Measurements from ENCODE around the gene TH.

The TH gene

GRCh38 chr11:2202900-2203439 lies 31.4 kb upstream of the TH start:
- no peaks in the 10 kb centered on the region for H3K9me3 ChIP-seq (ENCODE audit: insufficient read depth, low read length)
- H3K36me3 ChIP-seq (ENCODE audit: insufficient read depth, insufficient read length, low read length) = no peaks in the 10 kb centered on the region
- no peak overlapping the region for H3K4me3 ChIP-seq (ENCODE audit: insufficient read length, low read depth)
- no peak for DNase-seq (ENCODE audit: low read depth, low spot score)
- no peak overlapping the region for H3K9ac ChIP-seq (ENCODE audit: insufficient read length, low read depth)
- peaks cover 11% of the 10 kb centered on the region for H3K4me1 ChIP-seq (ENCODE audit: insufficient read depth, insufficient read length)
- no peaks in the 10 kb centered on the region for H3K27me3 ChIP-seq (ENCODE audit: insufficient read depth, insufficient read length)
- TF ChIP-seq YY1 (IDR thresholded peaks at IDR 0.05; ENCODE audit: insufficient read depth, insufficient read length) = no peak
- TF ChIP-seq ZNF274 (IDR thresholded peaks at IDR 0.05; ENCODE audit: low read depth, low read length) = no peak
- no peak for TF ChIP-seq SUZ12 (IDR thresholded peaks at IDR 0.05; ENCODE audit: extremely low read depth, insufficient read depth, insufficient read length)

GRCh38 chr11:2202071-2202899 lies 30.7 kb upstream of the TH start:
- Histone ChIP-seq H3K9ac (ENCODE audit: insufficient read length, low read depth) (no peak overlapping the region), H3K27me3 (ENCODE audit: insufficient read depth, insufficient read length) (no peaks in the 10 kb centered on the region), H3K4me1 (ENCODE audit: insufficient read depth, insufficient read length) (peaks cover 7% of the 10 kb centered on the region), H3K36me3 (ENCODE audit: insufficient read depth, insufficient read length, low read length) (no peaks in the 10 kb centered on the region), H3K4me3 (ENCODE audit: insufficient read length, low read depth) (no peak overlapping the region), H3K9me3 (ENCODE audit: insufficient read depth, low read length) (no peaks in the 10 kb centered on the region)
- no peak for DNase-seq (ENCODE audit: low read depth, low spot score)
- TF ChIP-seq ZNF274 (IDR thresholded peaks at IDR 0.05; ENCODE audit: low read depth, low read length) (no peak), YY1 (IDR thresholded peaks at IDR 0.05; ENCODE audit: insufficient read depth, insufficient read length) (no peak)

GRCh38 chr11:2201542-2201941 lies 29.9 kb upstream of the TH start:
- H3K9me3 ChIP-seq (ENCODE audit: insufficient read depth, low read length) = no peaks in the 10 kb centered on the region
- DNase-seq (ENCODE audit: low read depth, low spot score) = no peak
- H3K4me1 ChIP-seq (ENCODE audit: insufficient read depth, insufficient read length) = peaks cover 10% of the 10 kb centered on the region
- peaks cover 6% of the 10 kb centered on the region for H3K27me3 ChIP-seq (ENCODE audit: insufficient read depth, insufficient read length)
- H3K9ac ChIP-seq (ENCODE audit: insufficient read length, low read depth) = no peak overlapping the region
- H3K4me3 ChIP-seq (ENCODE audit: insufficient read length, low read depth) = no peak overlapping the region
- no peaks in the 10 kb centered on the region for H3K36me3 ChIP-seq (ENCODE audit: insufficient read depth, insufficient read length, low read length)
- TF ChIP-seq YY1 (IDR thresholded peaks at IDR 0.05; ENCODE audit: insufficient read depth, insufficient read length) = no peak
- TF ChIP-seq ZNF274 (IDR thresholded peaks at IDR 0.05; ENCODE audit: low read depth, low read length) = no peak
- TF ChIP-seq SUZ12 (IDR thresholded peaks at IDR 0.05; ENCODE audit: extremely low read depth, insufficient read depth, insufficient read length) = no peak

- Histone ChIP-seq H3K4me3 (ENCODE audit: insufficient read length, low read depth) (no peak overlapping the region), H3K9me3 (ENCODE audit: insufficient read depth, low read length) (no peaks in the 10 kb centered on the region), H3K36me3 (ENCODE audit: insufficient read depth, insufficient read length, low read length) (no peaks in the 10 kb centered on the region), H3K9ac (ENCODE audit: insufficient read length, low read depth) (no peak overlapping the region), H3K27me3 (ENCODE audit: insufficient read depth, insufficient read length) (peaks cover 11% of the 10 kb centered on the region), H3K4me1 (ENCODE audit: insufficient read depth, insufficient read length) (peaks cover 10% of the 10 kb centered on the region)
- no peak for DNase-seq (ENCODE audit: low read depth, low spot score)
- TF ChIP-seq ZNF274 (IDR thresholded peaks at IDR 0.05; ENCODE audit: low read depth, low read length) = no peak
- TF ChIP-seq SUZ12 (IDR thresholded peaks at IDR 0.05; ENCODE audit: extremely low read depth, insufficient read depth, insufficient read length) = no peak
- TF ChIP-seq YY1 (IDR thresholded peaks at IDR 0.05; ENCODE audit: insufficient read depth, insufficient read length) = no peak
Measured at GRCh38 chr11:2200957-2201519, 29.4 kb upstream of the TH start.

- Histone ChIP-seq H3K36me3 (ENCODE audit: insufficient read depth, insufficient read length, low read length) (no peaks in the 10 kb centered on the region), H3K27me3 (ENCODE audit: insufficient read depth, insufficient read length) (peaks cover 15% of the 10 kb centered on the region), H3K9me3 (ENCODE audit: insufficient read depth, low read length) (no peaks in the 10 kb centered on the region), H3K9ac (ENCODE audit: insufficient read length, low read depth) (no peak overlapping the region), H3K4me3 (ENCODE audit: insufficient read length, low read depth) (no peak overlapping the region), H3K4me1 (ENCODE audit: insufficient read depth, insufficient read length) (peaks cover 10% of the 10 kb centered on the region)
- TF ChIP-seq ZNF274 (IDR thresholded peaks at IDR 0.05; ENCODE audit: low read depth, low read length) (no peak), YY1 (IDR thresholded peaks at IDR 0.05; ENCODE audit: insufficient read depth, insufficient read length) (no peak), SUZ12 (IDR thresholded peaks at IDR 0.05; ENCODE audit: extremely low read depth, insufficient read depth, insufficient read length) (no peak)
- no peak for DNase-seq (ENCODE audit: low read depth, low spot score)
Measured at GRCh38 chr11:2200536-2200935, 28.9 kb upstream of the TH start.

- Histone ChIP-seq H3K9ac (ENCODE audit: insufficient read length, low read depth) (no peak overlapping the region), H3K36me3 (ENCODE audit: insufficient read depth, insufficient read length, low read length) (no peaks in the 10 kb centered on the region), H3K27me3 (ENCODE audit: insufficient read depth, insufficient read length) (peaks cover 15% of the 10 kb centered on the region), H3K4me1 (ENCODE audit: insufficient read depth, insufficient read length) (peaks cover 8% of the 10 kb centered on the region), H3K9me3 (ENCODE audit: insufficient read depth, low read length) (no peaks in the 10 kb centered on the region), H3K4me3 (ENCODE audit: insufficient read length, low read depth) (no peak overlapping the region)
- no peak for TF ChIP-seq YY1 (IDR thresholded peaks at IDR 0.05; ENCODE audit: insufficient read depth, insufficient read length)
- TF ChIP-seq SUZ12 (IDR thresholded peaks at IDR 0.05; ENCODE audit: extremely low read depth, insufficient read depth, insufficient read length) = no peak
- no peak for TF ChIP-seq ZNF274 (IDR thresholded peaks at IDR 0.05; ENCODE audit: low read depth, low read length)
- no peak for DNase-seq (ENCODE audit: low read depth, low spot score)
Measured at GRCh38 chr11:2199466-2200341, 28.1 kb upstream of the TH start.
